ENCODE results near the gene RAB43. TPM values are rescaled to one million over a fixed set of nuclear protein-coding genes. Genes with fewer than 3 reads are reported as not detected.
A peak's percentile ranks its signal among the peaks of the same experiment; 100 is the strongest.
"Not testable (repeated sequence)": the region's sequence is repeated elsewhere in the genome, so short reads cannot be mapped to it uniquely, and the experiment has no call there.

The RAB43 gene
- total RNA-seq, 1 donor from 2014 or later, result 53.0 TPM

GRCh38 chr3:129114455-129114854, 7.1 kb downstream of the RAB43 start:
- Mint-ChIP-seq H3K9me3 (ENCODE audit: unreplicated experiment) (no peaks in the 10 kb centered on the region), H3K36me3 (ENCODE audit: low read depth, unreplicated experiment) (peaks cover 36% of the 10 kb centered on the region), H3K4me3 (ENCODE audit: unreplicated experiment) (no peak overlapping the region), H3K27me3 (ENCODE audit: unreplicated experiment) (no peaks in the 10 kb centered on the region), H3K4me1 (ENCODE audit: unreplicated experiment) (peaks cover 51% of the 10 kb centered on the region), H3K27ac (ENCODE audit: unreplicated experiment) (peak overlapping the region; percentile 58)
- DNase-seq (ENCODE audit: low spot score), result no peak
- TF ChIP-seq CTCF (IDR thresholded peaks at IDR 0.05; ENCODE audit: unreplicated experiment), result no peak

- Mint-ChIP-seq H3K27ac (ENCODE audit: unreplicated experiment) (peak overlapping the region; percentile 70), H3K4me1 (ENCODE audit: unreplicated experiment) (peaks cover 43% of the 10 kb centered on the region), H3K4me3 (ENCODE audit: unreplicated experiment) (no peak overlapping the region), H3K9me3 (ENCODE audit: unreplicated experiment) (no peaks in the 10 kb centered on the region), H3K27me3 (ENCODE audit: unreplicated experiment) (peaks cover 4% of the 10 kb centered on the region), H3K36me3 (ENCODE audit: low read depth, unreplicated experiment) (peaks cover 26% of the 10 kb centered on the region)
- TF ChIP-seq CTCF (IDR thresholded peaks at IDR 0.05; ENCODE audit: unreplicated experiment), result no peak
- no peak for DNase-seq (ENCODE audit: low spot score)
These were observed 9.1 kb downstream of the RAB43 start for GRCh38 chr3:129112308-129113052.

GRCh38 chr3:129111076-129111780, 10.4 kb downstream of the RAB43 start:
- H3K4me3 Mint-ChIP-seq (ENCODE audit: unreplicated experiment); H3K9me3 Mint-ChIP-seq (ENCODE audit: unreplicated experiment); H3K27me3 Mint-ChIP-seq (ENCODE audit: unreplicated experiment); DNase-seq (ENCODE audit: low spot score): not testable (repeated sequence)
- peaks cover 28% of the 10 kb centered on the region for H3K36me3 Mint-ChIP-seq (ENCODE audit: low read depth, unreplicated experiment)
- H3K27ac Mint-ChIP-seq (ENCODE audit: unreplicated experiment), result peak overlapping the region; percentile 42
- peaks cover 33% of the 10 kb centered on the region for H3K4me1 Mint-ChIP-seq (ENCODE audit: unreplicated experiment)

GRCh38 chr3:129107793-129108192, 13.8 kb downstream of the RAB43 start:
- H3K27ac Mint-ChIP-seq (ENCODE audit: unreplicated experiment), result peak overlapping the region; percentile 48
- H3K9me3 Mint-ChIP-seq (ENCODE audit: unreplicated experiment), result no peaks in the 10 kb centered on the region
- H3K4me1 Mint-ChIP-seq (ENCODE audit: unreplicated experiment), result peaks cover 23% of the 10 kb centered on the region
- H3K27me3 Mint-ChIP-seq (ENCODE audit: unreplicated experiment), result peaks cover 4% of the 10 kb centered on the region
- no peak overlapping the region for H3K4me3 Mint-ChIP-seq (ENCODE audit: unreplicated experiment)
- no peak for DNase-seq (ENCODE audit: low spot score)
- peaks cover 32% of the 10 kb centered on the region for H3K36me3 Mint-ChIP-seq (ENCODE audit: low read depth, unreplicated experiment)
- TF ChIP-seq CTCF (IDR thresholded peaks at IDR 0.05; ENCODE audit: unreplicated experiment), result no peak

GRCh38 chr3:129106866-129107565, 14.6 kb downstream of the RAB43 start:
- H3K27ac Mint-ChIP-seq (ENCODE audit: unreplicated experiment), result peak overlapping the region; percentile 24
- no peaks in the 10 kb centered on the region for H3K9me3 Mint-ChIP-seq (ENCODE audit: unreplicated experiment)
- no peak for DNase-seq (ENCODE audit: low spot score)
- H3K4me1 Mint-ChIP-seq (ENCODE audit: unreplicated experiment), result peaks cover 23% of the 10 kb centered on the region
- H3K27me3 Mint-ChIP-seq (ENCODE audit: unreplicated experiment), result peaks cover 4% of the 10 kb centered on the region
- H3K36me3 Mint-ChIP-seq (ENCODE audit: low read depth, unreplicated experiment), result peaks cover 32% of the 10 kb centered on the region
- no peak overlapping the region for H3K4me3 Mint-ChIP-seq (ENCODE audit: unreplicated experiment)
- no peak for TF ChIP-seq CTCF (IDR thresholded peaks at IDR 0.05; ENCODE audit: unreplicated experiment)

Measured in endothelial cell (in vitro differentiated cells).